VCaP (cell line): ENCODE results near the gene PRDX5.

ENCODE experiments used
- H3K27ac ChIP-seq: fragments of 450-650 bp; 2 replicates; pipeline ENCODE4 v1.5.1; 2017
- TF ChIP-seq, protein P1 (sequence below): fragments of 450-650 bp; conservative IDR thresholded peaks from 2 replicates; pipeline ENCODE4 v1.5.1; 2017; ENCODE audit warnings: mild to moderate bottlenecking, moderate library complexity

The PRDX5 gene

DNA sequence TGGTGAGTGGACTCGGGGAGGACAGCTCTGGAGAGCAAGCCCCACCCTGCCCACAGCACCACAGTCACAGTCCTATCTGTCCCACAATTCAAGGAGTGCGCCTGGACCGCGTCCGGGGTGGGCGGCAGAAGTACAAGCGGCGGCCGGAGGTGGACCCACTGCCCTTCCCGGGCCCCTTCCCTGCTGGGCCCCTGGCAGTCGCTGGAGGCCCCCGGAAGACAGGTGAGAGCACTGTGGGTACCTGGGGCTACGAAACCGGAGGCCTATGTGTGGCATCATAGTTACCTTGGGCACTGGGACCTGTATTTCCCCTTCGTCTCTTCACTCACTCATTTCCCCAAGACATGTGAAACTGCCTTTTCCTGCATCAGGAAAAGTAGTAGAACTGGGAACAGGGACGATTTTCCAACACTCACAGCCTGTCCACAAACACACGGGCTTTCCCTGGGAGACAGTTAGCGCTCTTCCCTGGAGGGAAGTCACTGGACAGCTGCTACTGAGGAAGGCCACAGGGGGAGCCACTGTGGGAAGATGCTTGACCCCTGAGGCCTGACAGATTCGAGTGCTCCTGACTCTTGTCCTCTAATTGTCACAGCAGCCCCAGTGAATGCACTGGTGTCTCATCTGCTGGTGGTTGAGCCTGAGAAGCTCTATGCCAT, 3.6 kb upstream of the PRDX5 start:
- TF ChIP-seq, protein P1, sequence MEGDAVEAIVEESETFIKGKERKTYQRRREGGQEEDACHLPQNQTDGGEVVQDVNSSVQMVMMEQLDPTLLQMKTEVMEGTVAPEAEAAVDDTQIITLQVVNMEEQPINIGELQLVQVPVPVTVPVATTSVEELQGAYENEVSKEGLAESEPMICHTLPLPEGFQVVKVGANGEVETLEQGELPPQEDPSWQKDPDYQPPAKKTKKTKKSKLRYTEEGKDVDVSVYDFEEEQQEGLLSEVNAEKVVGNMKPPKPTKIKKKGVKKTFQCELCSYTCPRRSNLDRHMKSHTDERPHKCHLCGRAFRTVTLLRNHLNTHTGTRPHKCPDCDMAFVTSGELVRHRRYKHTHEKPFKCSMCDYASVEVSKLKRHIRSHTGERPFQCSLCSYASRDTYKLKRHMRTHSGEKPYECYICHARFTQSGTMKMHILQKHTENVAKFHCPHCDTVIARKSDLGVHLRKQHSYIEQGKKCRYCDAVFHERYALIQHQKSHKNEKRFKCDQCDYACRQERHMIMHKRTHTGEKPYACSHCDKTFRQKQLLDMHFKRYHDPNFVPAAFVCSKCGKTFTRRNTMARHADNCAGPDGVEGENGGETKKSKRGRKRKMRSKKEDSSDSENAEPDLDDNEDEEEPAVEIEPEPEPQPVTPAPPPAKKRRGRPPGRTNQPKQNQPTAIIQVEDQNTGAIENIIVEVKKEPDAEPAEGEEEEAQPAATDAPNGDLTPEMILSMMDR: peak; percentile 68
- H3K27ac ChIP-seq: peak overlapping the region; percentile 100

DNA sequence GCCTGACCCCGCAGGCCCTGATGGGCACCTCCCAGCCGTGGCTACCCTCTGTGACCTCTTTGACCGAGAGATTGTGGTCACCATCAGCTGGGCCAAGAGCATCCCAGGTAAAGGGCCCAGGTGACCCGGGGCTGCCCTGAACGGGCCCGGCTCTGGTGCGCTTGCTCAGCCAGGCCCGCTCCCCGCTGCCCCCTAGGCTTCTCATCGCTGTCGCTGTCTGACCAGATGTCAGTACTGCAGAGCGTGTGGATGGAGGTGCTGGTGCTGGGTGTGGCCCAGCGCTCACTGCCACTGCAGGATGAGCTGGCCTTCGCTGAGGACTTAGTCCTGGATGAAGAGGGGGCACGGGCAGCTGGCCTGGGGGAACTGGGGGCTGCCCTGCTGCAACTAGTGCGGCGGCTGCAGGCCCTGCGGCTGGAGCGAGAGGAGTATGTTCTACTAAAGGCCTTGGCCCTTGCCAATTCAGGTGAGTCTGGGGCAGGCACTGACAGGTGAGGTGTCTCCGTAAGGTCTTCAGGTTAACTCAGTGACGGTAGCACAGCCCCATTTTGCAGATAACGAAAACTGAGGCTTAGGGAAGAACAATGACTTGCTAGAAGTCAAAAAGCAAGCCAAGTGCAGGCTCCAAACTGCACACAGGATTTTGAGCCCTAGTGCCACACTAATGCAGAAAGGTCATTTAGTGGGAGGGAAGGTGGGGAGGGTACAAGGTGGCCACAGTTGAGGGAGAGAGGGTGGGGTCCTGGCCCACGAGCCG, 2.9 kb upstream of the PRDX5 start:
- peak overlapping the region; percentile 100 for H3K27ac ChIP-seq
- TF ChIP-seq, protein P1: peak; percentile 55; the same call in 1 of the 2 replicates

DNA sequence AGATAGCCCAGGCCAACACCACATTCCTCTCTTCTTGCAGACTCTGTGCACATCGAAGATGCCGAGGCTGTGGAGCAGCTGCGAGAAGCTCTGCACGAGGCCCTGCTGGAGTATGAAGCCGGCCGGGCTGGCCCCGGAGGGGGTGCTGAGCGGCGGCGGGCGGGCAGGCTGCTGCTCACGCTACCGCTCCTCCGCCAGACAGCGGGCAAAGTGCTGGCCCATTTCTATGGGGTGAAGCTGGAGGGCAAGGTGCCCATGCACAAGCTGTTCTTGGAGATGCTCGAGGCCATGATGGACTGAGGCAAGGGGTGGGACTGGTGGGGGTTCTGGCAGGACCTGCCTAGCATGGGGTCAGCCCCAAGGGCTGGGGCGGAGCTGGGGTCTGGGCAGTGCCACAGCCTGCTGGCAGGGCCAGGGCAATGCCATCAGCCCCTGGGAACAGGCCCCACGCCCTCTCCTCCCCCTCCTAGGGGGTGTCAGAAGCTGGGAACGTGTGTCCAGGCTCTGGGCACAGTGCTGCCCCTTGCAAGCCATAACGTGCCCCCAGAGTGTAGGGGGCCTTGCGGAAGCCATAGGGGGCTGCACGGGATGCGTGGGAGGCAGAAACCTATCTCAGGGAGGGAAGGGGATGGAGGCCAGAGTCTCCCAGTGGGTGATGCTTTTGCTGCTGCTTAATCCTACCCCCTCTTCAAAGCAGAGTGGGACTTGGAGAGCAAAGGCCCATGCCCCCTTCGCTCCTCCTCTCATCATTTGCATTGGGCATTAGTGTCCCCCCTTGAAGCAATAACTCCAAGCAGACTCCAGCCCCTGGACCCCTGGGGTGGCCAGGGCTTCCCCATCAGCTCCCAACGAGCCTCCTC, 2.0 kb upstream of the PRDX5 start:
- H3K27ac ChIP-seq: peak overlapping the region; percentile 100

DNA sequence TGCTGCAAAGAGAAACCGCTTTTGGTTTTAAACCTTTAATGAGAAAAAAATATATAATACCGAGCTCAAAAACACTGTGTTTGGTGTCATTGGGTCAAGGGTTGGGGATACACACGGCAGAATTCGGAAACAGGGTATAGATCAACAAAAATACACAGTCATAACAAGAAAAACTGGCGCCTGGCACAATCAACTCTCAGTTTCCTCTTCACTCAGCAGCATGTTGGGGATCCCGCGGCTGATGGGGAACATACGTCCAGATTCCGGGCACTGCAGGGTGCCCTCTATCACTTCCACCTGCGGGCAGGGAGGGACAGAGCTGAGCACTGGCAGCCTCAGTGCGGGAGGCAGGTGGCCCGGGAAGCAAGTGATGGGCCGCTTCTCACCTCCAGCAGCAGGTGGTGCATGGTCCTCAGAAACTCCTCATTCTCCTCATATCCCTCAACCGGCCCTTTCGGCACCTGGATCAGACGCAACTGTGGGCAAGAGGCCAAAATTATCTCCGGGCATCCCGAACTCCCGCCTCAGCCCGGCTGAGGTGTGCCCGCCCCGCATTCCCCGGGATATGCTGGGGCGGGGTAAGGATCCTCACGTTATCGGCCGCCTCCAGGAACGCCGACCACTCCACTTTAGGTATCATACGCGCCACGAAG, 1.1 kb upstream of the PRDX5 start:
- H3K27ac ChIP-seq: peak overlapping the region; percentile 100
- TF ChIP-seq, protein P1: peak; percentile 92

DNA sequence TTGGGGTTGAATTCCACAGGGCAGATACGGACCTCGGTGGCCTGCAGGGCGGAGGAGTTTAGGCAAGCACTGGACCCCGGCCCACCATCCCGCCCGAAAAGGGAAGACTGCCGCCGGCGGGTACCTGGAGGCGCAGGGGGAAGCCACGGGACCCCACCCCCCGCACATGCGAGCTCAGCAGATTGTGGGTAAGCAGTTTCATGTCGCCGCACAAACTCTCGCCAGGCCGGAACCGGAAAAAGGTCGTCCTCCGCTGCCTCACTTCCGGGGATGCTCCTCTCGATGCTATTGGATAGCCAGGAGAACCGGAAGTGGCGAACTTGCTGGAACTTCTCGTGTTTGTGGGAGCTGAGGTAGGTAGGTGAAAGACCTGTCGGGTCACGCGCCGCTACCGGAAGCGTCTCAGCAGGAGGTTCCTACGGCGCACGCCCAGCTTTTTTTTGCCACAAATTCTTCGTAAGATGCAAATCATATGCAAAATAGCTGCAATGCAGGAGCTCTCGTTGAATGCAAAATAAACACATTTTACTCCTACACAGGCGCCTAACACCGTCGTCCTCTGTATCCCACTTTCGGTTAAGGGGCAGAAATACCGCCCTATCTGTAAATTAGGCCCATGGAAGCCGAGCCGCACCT, 478 bp upstream of the PRDX5 start, which contains the start of gene TRMT112:
Gene TRMT112, minus strand, starts transcription at position 235 of the 636 bp plus-strand sequence. Its CDS starts 33 bp downstream, at position 202.
- H3K27ac ChIP-seq: peak within 1 kb of the TSS; percentile 100
- TF ChIP-seq, protein P1: no peak

DNA sequence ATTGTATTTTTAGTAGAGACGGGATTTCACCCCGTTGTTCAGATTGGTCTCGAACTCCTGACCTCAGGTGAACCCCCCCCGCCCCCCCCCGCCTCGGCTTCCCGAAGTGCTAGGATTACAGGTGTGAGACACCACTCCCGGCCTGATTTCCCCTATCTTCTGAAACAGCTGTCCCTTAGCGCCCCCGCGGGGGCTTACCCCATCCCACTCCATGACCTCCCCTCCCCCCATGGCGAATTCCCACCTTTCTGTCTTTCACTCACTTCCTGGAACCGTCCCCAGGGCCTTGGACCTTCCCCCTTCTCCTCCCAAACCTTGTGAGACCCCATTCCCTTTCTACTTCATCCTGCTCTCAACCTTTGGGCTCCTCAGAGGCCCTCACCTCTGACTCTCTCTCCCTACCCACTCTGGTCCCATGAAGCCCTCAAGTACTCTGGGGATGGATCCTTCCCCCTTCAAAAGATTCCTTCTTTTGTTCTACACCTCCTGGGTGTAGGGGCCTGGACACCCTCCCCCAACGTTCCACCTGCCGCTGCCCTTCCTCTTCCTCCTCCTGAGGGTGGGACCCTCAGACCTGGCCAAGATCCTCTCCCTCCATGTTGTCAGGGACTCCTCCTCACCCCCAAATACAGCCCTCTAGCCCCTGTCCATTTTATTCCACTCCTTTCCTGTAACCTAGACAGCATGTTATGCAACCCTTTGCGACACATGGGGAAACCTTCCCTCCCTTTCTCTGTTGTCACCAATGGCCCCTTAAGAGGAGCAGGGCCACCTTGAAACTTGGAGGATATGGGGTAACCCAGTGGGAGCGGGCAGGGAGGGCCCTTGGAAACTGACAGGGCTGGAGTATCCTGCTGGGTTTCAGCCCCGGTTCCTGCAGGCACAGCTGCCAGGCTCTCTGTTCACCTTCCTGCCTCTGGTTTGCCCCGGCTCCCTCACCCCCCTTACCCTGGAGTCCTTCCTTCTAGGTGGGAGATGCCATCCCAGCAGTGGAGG, 1.1 kb downstream of the PRDX5 start:
- TF ChIP-seq, protein P1: no peak
- peak overlapping the region; percentile 100 for H3K27ac ChIP-seq
